ENCODE measurements around the gene TRDMT1. TPM values are rescaled to one million over a fixed set of nuclear protein-coding genes. Genes with fewer than 3 reads are reported as not detected.

Gene TRDMT1
- total and polyA plus RNA-seq, 2 donors (not counting 1 experiment from before 2014, with no cell fraction given), result 5.8 to 7.0 TPM

GRCh38 chr10:17231788-17232187, 30.3 kb upstream of the TRDMT1 start:
- Histone ChIP-seq H3K4me1 (ENCODE audit: control insufficient read depth, extremely low read depth, insufficient read depth, low read length) (peaks cover 18% of the 10 kb centered on the region), H4K20me1 (ENCODE audit: control insufficient read depth, extremely low read depth, insufficient read depth, low read length) (peaks cover 22% of the 10 kb centered on the region)
- TF ChIP-seq CTCF (conservative IDR thresholded peaks at IDR 0.05 in 1 of 2, IDR thresholded peaks at IDR 0.05 in 1 of 2; ENCODE audit: low read depth in 1 of 2, low read length in 2 of 2) (no peak), EZH2 (IDR thresholded peaks at IDR 0.05; ENCODE audit: low read length, missing control alignments) (no peak)

DNA sequence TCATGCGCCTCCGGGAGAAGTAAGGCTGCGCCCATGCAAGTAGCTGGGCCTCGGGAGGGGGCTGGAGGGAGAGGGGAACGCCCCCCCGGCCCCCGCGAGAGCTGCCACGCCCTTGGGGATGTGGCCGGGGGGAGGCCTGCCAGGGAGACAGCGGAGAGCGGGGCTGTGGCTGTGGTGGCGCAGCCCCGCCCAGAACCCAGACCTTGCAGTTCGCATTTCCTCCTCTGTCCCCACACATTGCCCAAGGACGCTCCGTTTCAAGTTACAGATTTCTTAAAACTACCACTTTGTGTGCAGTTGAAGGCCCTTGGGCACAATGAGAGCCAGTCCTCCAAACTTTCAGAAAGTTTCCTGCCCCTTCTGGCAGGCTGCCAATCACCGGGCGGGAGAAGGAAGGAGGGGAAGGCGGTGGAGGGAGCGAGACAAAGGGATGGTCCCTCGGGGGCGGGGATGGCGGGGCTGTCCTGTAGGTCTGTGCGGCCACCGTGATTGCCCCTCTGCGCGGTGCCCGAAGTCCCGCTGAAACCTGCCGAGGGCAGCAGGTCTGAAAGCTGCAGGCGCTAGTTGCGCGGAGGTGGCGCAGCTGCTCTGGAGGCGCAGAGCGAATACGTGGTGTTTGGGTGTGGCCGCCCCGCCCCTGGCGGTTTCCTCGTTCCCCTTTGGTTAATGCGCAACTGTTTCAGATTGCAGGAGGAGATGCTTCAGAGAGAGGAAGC, 28.7 kb upstream of the TRDMT1 start:
- Histone ChIP-seq H4K20me1 (ENCODE audit: control insufficient read depth, extremely low read depth, insufficient read depth, low read length) (peaks cover 22% of the 10 kb centered on the region), H3K4me2 (ENCODE audit: extremely low read depth, insufficient read depth, low read length) (no peak overlapping the region), H2AFZ (ENCODE audit: low read length) (no peak overlapping the region), H3K4me1 (ENCODE audit: control insufficient read depth, extremely low read depth, insufficient read depth, low read length) (peaks cover 19% of the 10 kb centered on the region), H3K36me3 (ENCODE audit: control insufficient read depth, insufficient read depth, low read length) (peaks cover 22% of the 10 kb centered on the region), H3K9ac (ENCODE audit: insufficient read depth, low read length) (peak overlapping the region; percentile 99), H3K27me3 (ENCODE audit: control insufficient read depth, insufficient read depth, low read length) (no peaks in the 10 kb centered on the region), H3K27ac (ENCODE audit: insufficient read depth, low read length) (peak overlapping the region; percentile 91), H3K9me3 (ENCODE audit: control insufficient read depth, insufficient read depth, low read depth, low read length) (no peaks in the 10 kb centered on the region), H3K4me3 (replicated peaks in 1 of 4; ENCODE audit: control extremely low read depth in 1 of 4, insufficient read depth in 1 of 4, low read depth in 3 of 4, low read length in 4 of 4) (peak overlapping the region; percentile 64 to 100 (median 90)), H3K79me2 (ENCODE audit: control insufficient read depth, insufficient read depth, low read length) (peaks cover 67% of the 10 kb centered on the region)
- DNase-seq (ENCODE audit: low read depth in 2 of 2), result peak; percentile 76 to 84
- TF ChIP-seq CTCF (conservative IDR thresholded peaks at IDR 0.05 in 1 of 2, IDR thresholded peaks at IDR 0.05 in 1 of 2; ENCODE audit: low read depth in 1 of 2, low read length in 2 of 2), result no peak
- TF ChIP-seq EZH2 (IDR thresholded peaks at IDR 0.05; ENCODE audit: low read length, missing control alignments), result no peak

More at GRCh38 chr10:17231788-17232187, 30.3 kb upstream of the TRDMT1 start:
- peak overlapping the region; percentile 46 for H3K9ac ChIP-seq (ENCODE audit: insufficient read depth, low read length)
- H3K79me2 ChIP-seq (ENCODE audit: control insufficient read depth, insufficient read depth, low read length), result peaks cover 65% of the 10 kb centered on the region
- no peak for DNase-seq (ENCODE audit: low read depth in 2 of 2)
- H3K36me3 ChIP-seq (ENCODE audit: control insufficient read depth, insufficient read depth, low read length), result peaks cover 28% of the 10 kb centered on the region
- no peaks in the 10 kb centered on the region for H3K27me3 ChIP-seq (ENCODE audit: control insufficient read depth, insufficient read depth, low read length)
- H2AFZ ChIP-seq (ENCODE audit: low read length), result no peak overlapping the region
- H3K9me3 ChIP-seq (ENCODE audit: control insufficient read depth, insufficient read depth, low read depth, low read length), result no peaks in the 10 kb centered on the region
- H3K27ac ChIP-seq (ENCODE audit: insufficient read depth, low read length), result peak overlapping the region; percentile 91
- peak overlapping the region; percentile 92 for H3K4me2 ChIP-seq (ENCODE audit: extremely low read depth, insufficient read depth, low read length)
- peak overlapping the region; percentile 64 to 100 (median 90) for H3K4me3 ChIP-seq (replicated peaks in 1 of 4; ENCODE audit: control extremely low read depth in 1 of 4, insufficient read depth in 1 of 4, low read depth in 3 of 4, low read length in 4 of 4)

DNA sequence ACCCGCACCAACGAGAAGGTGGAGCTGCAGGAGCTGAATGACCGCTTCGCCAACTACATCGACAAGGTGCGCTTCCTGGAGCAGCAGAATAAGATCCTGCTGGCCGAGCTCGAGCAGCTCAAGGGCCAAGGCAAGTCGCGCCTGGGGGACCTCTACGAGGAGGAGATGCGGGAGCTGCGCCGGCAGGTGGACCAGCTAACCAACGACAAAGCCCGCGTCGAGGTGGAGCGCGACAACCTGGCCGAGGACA, 28.2 kb upstream of the TRDMT1 start:
- Histone ChIP-seq H3K36me3 (ENCODE audit: control insufficient read depth, insufficient read depth, low read length) (peaks cover 20% of the 10 kb centered on the region), H3K9ac (ENCODE audit: insufficient read depth, low read length) (peak overlapping the region; percentile 99), H3K4me1 (ENCODE audit: control insufficient read depth, extremely low read depth, insufficient read depth, low read length) (peaks cover 16% of the 10 kb centered on the region), H3K79me2 (ENCODE audit: control insufficient read depth, insufficient read depth, low read length) (peaks cover 62% of the 10 kb centered on the region), H3K4me3 (replicated peaks in 1 of 4; ENCODE audit: control extremely low read depth in 1 of 4, insufficient read depth in 1 of 4, low read depth in 3 of 4, low read length in 4 of 4) (peak overlapping the region; percentile 64 to 100 (median 90)), H3K27me3 (ENCODE audit: control insufficient read depth, insufficient read depth, low read length) (no peaks in the 10 kb centered on the region), H3K9me3 (ENCODE audit: control insufficient read depth, insufficient read depth, low read depth, low read length) (no peaks in the 10 kb centered on the region), H2AFZ (ENCODE audit: low read length) (no peak overlapping the region), H3K27ac (ENCODE audit: insufficient read depth, low read length) (peak overlapping the region; percentile 91), H4K20me1 (ENCODE audit: control insufficient read depth, extremely low read depth, insufficient read depth, low read length) (peaks cover 22% of the 10 kb centered on the region), H3K4me2 (ENCODE audit: extremely low read depth, insufficient read depth, low read length) (no peak overlapping the region)
- TF ChIP-seq EZH2 (IDR thresholded peaks at IDR 0.05; ENCODE audit: low read length, missing control alignments), result no peak
- TF ChIP-seq CTCF (conservative IDR thresholded peaks at IDR 0.05 in 1 of 2, IDR thresholded peaks at IDR 0.05 in 1 of 2; ENCODE audit: low read depth in 1 of 2, low read length in 2 of 2), result no peak
- peak in 1 of 2 donors; percentile 55 for DNase-seq (ENCODE audit: low read depth in 2 of 2)
